GM20000 (cell line): ENCODE measurements around the gene CXorf51B.
"Not testable (repeated sequence)": the region's sequence is repeated elsewhere in the genome, so short reads cannot be mapped to it uniquely, and the experiment has no call there.

ENCODE experiments used
- DNase-seq: peaks from one replicate; pipeline ENCODE4 v3.0.0; 2012; ENCODE audit warnings: low spot score
- CTCF ChIP-seq: IDR thresholded peaks from 2 replicates; pipeline ENCODE4 v1.5.1; 2012; ENCODE audit warnings: mild to moderate bottlenecking, control low read depth; ENCODE audit errors: extremely low read depth, missing control alignments

CXorf51B gene

GRCh38 chrX:146809471-146809870 lies at the start of gene CXorf51B:
TSS of gene CXorf51B (plus strand) at chrX:146809771. CDS start at chrX:146809792, 21 bp downstream.
- DNase-seq: not testable (repeated sequence)

- not testable (repeated sequence) for DNase-seq
Measured at GRCh38 chrX:146814644-146815043, 5.1 kb downstream of the CXorf51B start, which contains the start of gene CXorf51A. TSS of gene CXorf51A (minus strand) at chrX:146814744. CDS start at chrX:146814723, 21 bp downstream.

GRCh38 chrX:146831994-146832393 lies 22.4 kb downstream of the CXorf51B start:
- no peak for TF ChIP-seq CTCF
- no peak for DNase-seq

GRCh38 chrX:146854281-146854680 lies 44.7 kb downstream of the CXorf51B start:
- DNase-seq: no peak
- TF ChIP-seq CTCF: no peak
